Keratinocyte (primary cell): Measurements from ENCODE around the gene SNPH. TPM values are rescaled to one million over a fixed set of nuclear protein-coding genes. Genes with fewer than 3 reads are reported as not detected.

Experiments used
- DNase-seq: peaks from one replicate; pipeline ENCODE4 v3.0.0-alpha.2; 2011; ENCODE audit warnings: low read depth, missing footprints, low spot score
- FAIRE-seq: peaks from 2 replicates; lab custom pipeline; 2011; peaks lifted over from hg19 to GRCh38; lab: Jason Lieb, UNC
- H2AFZ ChIP-seq: 2 replicates; pipeline ENCODE4 v1.6.0; 2012; ENCODE audit warnings: low read length, control low read depth, inconsistent platforms; ENCODE audit not compliant: control insufficient read depth
- H3K27ac ChIP-seq: 2 replicates; pipeline ENCODE4 v1.5.1; 2011; ENCODE audit warnings: low read length; ENCODE audit not compliant: control insufficient read depth, insufficient read depth
- H3K27me3 ChIP-seq: 3 replicates; pipeline ENCODE4 v1.6.0; 2011; ENCODE audit warnings: low read length; ENCODE audit not compliant: control insufficient read depth, insufficient read depth; ENCODE audit errors: extremely low read depth
- H3K36me3 ChIP-seq, 2 experiments: 2 replicates in 1 of 2; 3 replicates in 1 of 2; pipeline ENCODE4 v1.5.1; 2011; ENCODE audit warnings: low read length in 2 of 2, mild to moderate bottlenecking in 1 of 2; ENCODE audit not compliant: control insufficient read depth in 2 of 2, insufficient read depth in 2 of 2; ENCODE audit errors: extremely low read depth in 1 of 2
- H3K4me1 ChIP-seq: 3 replicates; pipeline ENCODE4 v1.5.1; 2011; ENCODE audit warnings: low read length; ENCODE audit not compliant: control insufficient read depth, insufficient read depth; ENCODE audit errors: extremely low read depth
- H3K4me2 ChIP-seq: 3 replicates; pipeline ENCODE4 v1.6.0; 2011; ENCODE audit warnings: low read depth, low read length; ENCODE audit not compliant: control insufficient read depth, insufficient read depth; ENCODE audit errors: extremely low read depth
- H3K4me3 ChIP-seq, 3 experiments: fragments of 200-600 bp in 1 of 3; sonication (generic) in 1 of 3; 2 replicates in 2 of 3; 3 replicates in 1 of 3; pipeline ENCODE4 v1.5.1; 2011 to 2016; ENCODE audit warnings: low read length in 3 of 3, mild to moderate bottlenecking in 3 of 3, control low read depth in 2 of 3, inconsistent platforms in 1 of 3, low read depth in 1 of 3, mixed read lengths in 1 of 3, mixed run types in 1 of 3, moderate library complexity in 1 of 3; ENCODE audit not compliant: control insufficient read depth in 2 of 3, insufficient read depth in 2 of 3; ENCODE audit errors: extremely low read depth in 1 of 3
- H3K79me2 ChIP-seq: 2 replicates; pipeline ENCODE4 v1.6.0; 2012; ENCODE audit warnings: low read length; ENCODE audit not compliant: control insufficient read depth, insufficient read depth
- H3K9ac ChIP-seq: 3 replicates; pipeline ENCODE4 v1.6.0; 2011; ENCODE audit warnings: low read length; ENCODE audit not compliant: control insufficient read depth, insufficient read depth; ENCODE audit errors: extremely low read depth
- H3K9me1 ChIP-seq: 3 replicates; pipeline ENCODE4 v1.6.0; 2011; ENCODE audit warnings: low read length; ENCODE audit not compliant: control insufficient read depth, insufficient read depth; ENCODE audit errors: extremely low read depth
- H3K9me3 ChIP-seq: 2 replicates; pipeline ENCODE4 v1.5.1; 2012; ENCODE audit warnings: low read depth, low read length; ENCODE audit not compliant: control insufficient read depth
- H4K20me1 ChIP-seq: 3 replicates; pipeline ENCODE4 v1.6.0; 2011; ENCODE audit warnings: low read length; ENCODE audit not compliant: control insufficient read depth, insufficient read depth; ENCODE audit errors: extremely low read depth
- EZH2 ChIP-seq: IDR thresholded peaks from one replicate; pipeline ENCODE4 v1.6.1; 2012; ENCODE audit warnings: inconsistent platforms, mild to moderate bottlenecking, low read length, moderate library complexity
- dilution Hi-C: fragments of 300-500 bp; cut with MboI; formaldehyde crosslinking; loops from one replicate; pipeline ENCODE4 v1.7.0; 2020; ENCODE audit warnings: low sequenced_read_pairs; ENCODE audit not compliant: extremely low pct_ligation_motif_present
- polyA plus RNA-seq, 5 experiments: library from polyadenylated mRNA; depleted of rRNA in 3 of 5; stranded (reverse) in 3 of 5; stranded (forward) in 1 of 5; unstranded in 1 of 5; fragments of >200 nt; gene quantifications; 1 replicate in 1 of 5; 2 replicates in 3 of 5; 3 replicates in 1 of 5; pipeline versions ENCODE4 v1.2.1 to v1.2.3, GENCODE V29; 2011 to 2012; ENCODE audit warnings: missing spikeins in 2 of 5, low read depth in 1 of 5, low replicate concordance in 1 of 5
- TF ChIP-seq, protein P1 (sequence below), 3 experiments: IDR thresholded peaks in 1 of 3; conservative IDR thresholded peaks in 1 of 3; optimal IDR thresholded peaks in 1 of 3; 2 replicates in 2 of 3; 3 replicates in 1 of 3; pipeline versions ENCODE3 to v1.5.1; 2011; ENCODE audit warnings: low read length in 3 of 3, mild to moderate bottlenecking in 3 of 3, moderate library complexity in 2 of 3, control low read depth in 1 of 3, inconsistent platforms in 1 of 3; ENCODE audit not compliant: insufficient read depth in 2 of 3; ENCODE audit errors: extremely low read depth in 1 of 3

Gene SNPH
- polyA plus RNA-seq, 1 donor (not counting 4 experiments of a cell fraction or from before 2014, with no cell fraction given): 1.3 TPM

DNA sequence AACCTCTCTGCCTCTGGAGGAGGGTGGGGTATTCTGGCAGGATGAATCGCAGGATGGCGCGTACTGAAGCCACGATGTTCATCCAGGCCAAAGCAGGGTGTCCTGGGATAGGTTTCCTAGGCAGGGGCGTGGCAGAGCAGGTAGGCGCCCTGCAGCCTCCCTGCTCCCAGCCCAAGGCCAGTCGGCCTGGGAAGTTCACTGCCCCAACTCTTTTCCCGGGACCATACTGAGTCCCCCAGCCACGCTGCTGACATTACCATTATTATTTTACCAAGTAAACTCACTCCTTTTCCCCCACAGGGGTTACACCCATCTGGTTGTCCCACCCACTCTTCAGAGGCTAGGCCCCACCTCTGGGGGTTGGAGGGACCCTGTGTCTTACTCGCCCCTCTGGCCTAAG, 41.1 kb downstream of the SNPH start:
- no peak for FAIRE-seq
- H2AFZ ChIP-seq: no peak overlapping the region
- H3K9ac ChIP-seq: no peak overlapping the region
- no peaks in the 10 kb centered on the region for H4K20me1 ChIP-seq
- no peak overlapping the region for H3K4me2 ChIP-seq
- H3K4me3 ChIP-seq: no peak overlapping the region
- TF ChIP-seq, protein P1, sequence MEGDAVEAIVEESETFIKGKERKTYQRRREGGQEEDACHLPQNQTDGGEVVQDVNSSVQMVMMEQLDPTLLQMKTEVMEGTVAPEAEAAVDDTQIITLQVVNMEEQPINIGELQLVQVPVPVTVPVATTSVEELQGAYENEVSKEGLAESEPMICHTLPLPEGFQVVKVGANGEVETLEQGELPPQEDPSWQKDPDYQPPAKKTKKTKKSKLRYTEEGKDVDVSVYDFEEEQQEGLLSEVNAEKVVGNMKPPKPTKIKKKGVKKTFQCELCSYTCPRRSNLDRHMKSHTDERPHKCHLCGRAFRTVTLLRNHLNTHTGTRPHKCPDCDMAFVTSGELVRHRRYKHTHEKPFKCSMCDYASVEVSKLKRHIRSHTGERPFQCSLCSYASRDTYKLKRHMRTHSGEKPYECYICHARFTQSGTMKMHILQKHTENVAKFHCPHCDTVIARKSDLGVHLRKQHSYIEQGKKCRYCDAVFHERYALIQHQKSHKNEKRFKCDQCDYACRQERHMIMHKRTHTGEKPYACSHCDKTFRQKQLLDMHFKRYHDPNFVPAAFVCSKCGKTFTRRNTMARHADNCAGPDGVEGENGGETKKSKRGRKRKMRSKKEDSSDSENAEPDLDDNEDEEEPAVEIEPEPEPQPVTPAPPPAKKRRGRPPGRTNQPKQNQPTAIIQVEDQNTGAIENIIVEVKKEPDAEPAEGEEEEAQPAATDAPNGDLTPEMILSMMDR (optimal IDR thresholded peaks at IDR 0.05 in 1 of 3, IDR thresholded peaks at IDR 0.05 in 1 of 3, conservative IDR thresholded peaks at IDR 0.05 in 1 of 3; ENCODE audit: extremely low read depth in 1 of 3, insufficient read depth in 2 of 3, low read length in 3 of 3): no peak
- no peak for TF ChIP-seq EZH2
- dilution Hi-C loops: no loop called here
- H3K9me3 ChIP-seq: no peaks in the 10 kb centered on the region
- H3K27me3 ChIP-seq: no peaks in the 10 kb centered on the region
- no peaks in the 10 kb centered on the region for H3K9me1 ChIP-seq
- H3K4me1 ChIP-seq: no peaks in the 10 kb centered on the region
- no peak overlapping the region for H3K27ac ChIP-seq
- no peaks in the 10 kb centered on the region for H3K79me2 ChIP-seq
- DNase-seq: no peak
- H3K36me3 ChIP-seq: peaks cover 0 to 17% of the 10 kb centered on the region in 2 experiments

DNA sequence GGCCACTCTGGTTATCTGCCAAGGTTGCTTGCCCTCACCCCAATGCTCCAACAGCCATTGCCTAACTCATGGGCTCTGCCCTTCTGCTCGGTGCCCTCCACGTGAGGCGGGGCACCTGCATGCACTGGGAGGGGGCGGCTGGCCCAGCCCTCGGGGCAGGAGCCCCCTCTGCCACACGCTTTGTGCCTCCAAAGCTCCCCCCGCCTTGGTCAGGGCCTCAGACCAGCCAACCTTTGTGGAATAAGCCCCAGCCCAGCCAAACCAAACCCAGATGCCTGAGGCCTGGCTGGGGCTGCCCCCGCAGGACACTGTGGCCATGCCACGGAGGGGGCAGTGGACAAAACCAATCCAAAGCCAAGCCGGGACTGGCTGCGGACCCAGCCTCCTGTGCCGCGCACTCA, 41.5 kb downstream of the SNPH start:
- no peaks in the 10 kb centered on the region for H3K9me3 ChIP-seq
- no peaks in the 10 kb centered on the region for H3K79me2 ChIP-seq
- no peaks in the 10 kb centered on the region for H3K27me3 ChIP-seq
- FAIRE-seq: no peak
- H4K20me1 ChIP-seq: no peaks in the 10 kb centered on the region
- H3K9me1 ChIP-seq: no peaks in the 10 kb centered on the region
- H3K4me3 ChIP-seq: no peak overlapping the region
- H3K36me3 ChIP-seq: peaks cover 0 to 19% of the 10 kb centered on the region in 2 experiments
- DNase-seq: no peak
- no peak overlapping the region for H2AFZ ChIP-seq
- dilution Hi-C loops: no loop called here
- H3K27ac ChIP-seq: no peak overlapping the region
- no peak overlapping the region for H3K9ac ChIP-seq
- no peaks in the 10 kb centered on the region for H3K4me1 ChIP-seq
- no peak overlapping the region for H3K4me2 ChIP-seq
- no peak for TF ChIP-seq EZH2
- TF ChIP-seq, protein P1 (optimal IDR thresholded peaks at IDR 0.05 in 1 of 3, IDR thresholded peaks at IDR 0.05 in 1 of 3, conservative IDR thresholded peaks at IDR 0.05 in 1 of 3; ENCODE audit: extremely low read depth in 1 of 3, insufficient read depth in 2 of 3, low read length in 3 of 3): no peak
